ENCODE results near the gene GNB1.

GNB1 gene

GRCh38 chr1:1815606-1816281 lies 75.1 kb downstream of the GNB1 start:
- no peak for FAIRE-seq

GRCh38 chr1:1809489-1809888 lies 81.4 kb downstream of the GNB1 start:
- no peak for FAIRE-seq

GRCh38 chr1:1808206-1808605 lies 82.7 kb downstream of the GNB1 start:
- FAIRE-seq = no peak

GRCh38 chr1:1806890-1807289 lies 84.0 kb downstream of the GNB1 start:
- FAIRE-seq = no peak

GRCh38 chr1:1804301-1804700 lies 86.6 kb downstream of the GNB1 start:
- FAIRE-seq = no peak

- no peak for FAIRE-seq
Observed at GRCh38 chr1:1802871-1803270, 88.0 kb downstream of the GNB1 start.

GRCh38 chr1:1799716-1800115 lies 91.2 kb downstream of the GNB1 start:
- FAIRE-seq = no peak

GRCh38 chr1:1797731-1798341 lies 93.1 kb downstream of the GNB1 start:
- FAIRE-seq = no peak

- no peak for FAIRE-seq
Observed at GRCh38 chr1:1796466-1796865, 94.4 kb downstream of the GNB1 start.

GRCh38 chr1:1794999-1795398 lies 95.9 kb downstream of the GNB1 start:
- no peak for FAIRE-seq

- FAIRE-seq = no peak
Observed at GRCh38 chr1:1793481-1794244, 97.2 kb downstream of the GNB1 start.

GRCh38 chr1:1788646-1789431 lies 102.0 kb downstream of the GNB1 start:
- no peak for FAIRE-seq

- FAIRE-seq = no peak
Observed at GRCh38 chr1:1788136-1788535, 102.8 kb downstream of the GNB1 start.

- no peak for FAIRE-seq
Observed at GRCh38 chr1:1786836-1787605, 103.9 kb downstream of the GNB1 start.

GRCh38 chr1:1785666-1786065 lies 105.2 kb downstream of the GNB1 start:
- no peak for FAIRE-seq

- no peak for FAIRE-seq
Observed at GRCh38 chr1:1784933-1785332, 106.0 kb downstream of the GNB1 start.

GRCh38 chr1:1783320-1783719 lies 107.6 kb downstream of the GNB1 start:
- FAIRE-seq = no peak

GRCh38 chr1:1782399-1783221 lies 108.3 kb downstream of the GNB1 start:
- no peak for FAIRE-seq

- no peak for FAIRE-seq
Observed at GRCh38 chr1:1781526-1781903, 109.4 kb downstream of the GNB1 start.

- FAIRE-seq = no peak
Observed at GRCh38 chr1:1780598-1781525, 110.0 kb downstream of the GNB1 start.

Measured in A204.1 (cell line).